SJSA1 (cell line): ENCODE measurements around the gene FRMD4A. TPM values are rescaled to one million over a fixed set of nuclear protein-coding genes. Genes with fewer than 3 reads are reported as not detected.
A peak's percentile ranks its signal among the peaks of the same experiment; 100 is the strongest.
"Not testable (repeated sequence)": the region's sequence is repeated elsewhere in the genome, so short reads cannot be mapped to it uniquely, and the experiment has no call there.

ENCODE experiments used
- DNase-seq, 2 experiments: peaks; one replicate each; pipeline ENCODE4 v3.0.0-alpha.2; 2015 to 2020; ENCODE audit warnings: low spot score in 2 of 2, low read depth in 1 of 2
- H3K27ac ChIP-seq: fragments of 250-450 bp; sonication (Bioruptor Pico); 2 replicates; pipeline ENCODE4 v1.5.1; 2020; ENCODE audit warnings: mild to moderate bottlenecking, moderate library complexity
- H3K27me3 ChIP-seq: fragments of 250-450 bp; sonication (Bioruptor Pico); replicated peaks from 2 replicates; pipeline ENCODE4 v1.5.1; 2020; ENCODE audit warnings: mild to moderate bottlenecking, moderate library complexity
- H3K36me3 ChIP-seq: fragments of 250-450 bp; sonication (Bioruptor Pico); 2 replicates; pipeline ENCODE4 v1.5.1; 2020; ENCODE audit warnings: mild to moderate bottlenecking
- H3K4me1 ChIP-seq: fragments of 250-450 bp; sonication (Bioruptor Pico); replicated peaks from 2 replicates; pipeline ENCODE4 v1.6.1; 2021; ENCODE audit warnings: mild to moderate bottlenecking
- H3K4me3 ChIP-seq: fragments of 250-450 bp; sonication (Bioruptor Pico); 2 replicates; pipeline ENCODE4 v1.5.1; 2020; ENCODE audit warnings: mild to moderate bottlenecking
- H3K9me3 ChIP-seq: fragments of 250-450 bp; sonication (Bioruptor Pico); replicated peaks from 2 replicates; pipeline ENCODE4 v1.5.1; 2020; ENCODE audit warnings: mild to moderate bottlenecking
- total RNA-seq: library from RNA; depleted of rRNA; stranded (reverse); fragments of >200 nt; shearing (Covaris generic); gene quantifications from 2 replicates; pipeline ENCODE4 v1.2.3, GENCODE V29; 2014

Gene FRMD4A
- total RNA-seq, 1 experiment from 2014 or later, result 6.2 TPM

GRCh38 chr10:13902868-13903587 is 427.7 kb downstream of the FRMD4A start:
- Histone ChIP-seq H3K4me1 (no peaks in the 10 kb centered on the region), H3K36me3 (no peaks in the 10 kb centered on the region), H3K27me3 (no peaks in the 10 kb centered on the region), H3K27ac (no peak overlapping the region), H3K4me3 (no peak overlapping the region), H3K9me3 (no peaks in the 10 kb centered on the region)
- DNase-seq, result no peak

GRCh38 chr10:13899941-13900340 is 430.8 kb downstream of the FRMD4A start:
- Histone ChIP-seq H3K36me3 (no peaks in the 10 kb centered on the region), H3K27me3 (no peaks in the 10 kb centered on the region), H3K27ac (no peak overlapping the region), H3K4me3 (no peak overlapping the region), H3K4me1 (no peaks in the 10 kb centered on the region), H3K9me3 (no peaks in the 10 kb centered on the region)
- no peak for DNase-seq

GRCh38 chr10:13896146-13896545 is 434.6 kb downstream of the FRMD4A start:
- DNase-seq, H3K27me3 ChIP-seq, H3K9me3 ChIP-seq: not testable (repeated sequence)

GRCh38 chr10:13894412-13895093 is 436.2 kb downstream of the FRMD4A start:
- no peaks in the 10 kb centered on the region for H3K9me3 ChIP-seq
- no peak overlapping the region for H3K27ac ChIP-seq
- peak in 1 of 2 experiments; percentile 14 for DNase-seq
- 0 out of 2 replicates have a peak, but pooled peaks cover 2% of the 10 kb centered on the region for H3K27me3 ChIP-seq
- no peaks in the 10 kb centered on the region for H3K36me3 ChIP-seq
- H3K4me3 ChIP-seq, result no peak overlapping the region
- peaks cover 19% of the 10 kb centered on the region for H3K4me1 ChIP-seq

More at GRCh38 chr10:13896146-13896545, 434.6 kb downstream of the FRMD4A start:
- H3K27ac ChIP-seq, H3K36me3 ChIP-seq, H3K4me3 ChIP-seq: not testable (repeated sequence)
- peaks cover 19% of the 10 kb centered on the region for H3K4me1 ChIP-seq

- Histone ChIP-seq H3K36me3 (no peaks in the 10 kb centered on the region), H3K4me1 (peaks cover 19% of the 10 kb centered on the region), H3K4me3 (no peak overlapping the region), H3K27me3 (0 out of 2 replicates have a peak, but pooled peaks cover 2% of the 10 kb centered on the region), H3K27ac (no peak overlapping the region), H3K9me3 (no peaks in the 10 kb centered on the region)
- no peak for DNase-seq
These were observed 436.8 kb downstream of the FRMD4A start for GRCh38 chr10:13893926-13894325.

- H3K27me3 ChIP-seq, result 0 out of 2 replicates have a peak, but pooled peaks cover 2% of the 10 kb centered on the region
- no peak overlapping the region for H3K4me3 ChIP-seq
- H3K36me3 ChIP-seq, result no peaks in the 10 kb centered on the region
- H3K4me1 ChIP-seq, result peaks cover 19% of the 10 kb centered on the region
- DNase-seq, result no peak
- no peaks in the 10 kb centered on the region for H3K9me3 ChIP-seq
- H3K27ac ChIP-seq, result no peak overlapping the region
These were observed 437.9 kb downstream of the FRMD4A start for GRCh38 chr10:13892871-13893270.

GRCh38 chr10:13892001-13892491 is 438.7 kb downstream of the FRMD4A start:
- no peak for DNase-seq
- 0 out of 2 replicates have a peak, but pooled peaks cover 2% of the 10 kb centered on the region for H3K27me3 ChIP-seq
- no peaks in the 10 kb centered on the region for H3K36me3 ChIP-seq
- no peaks in the 10 kb centered on the region for H3K9me3 ChIP-seq
- H3K4me1 ChIP-seq, result peaks cover 19% of the 10 kb centered on the region
- no peak overlapping the region for H3K27ac ChIP-seq
- H3K4me3 ChIP-seq, result peak overlapping the region; percentile 30

- DNase-seq, result no peak
- Histone ChIP-seq H3K4me1 (peaks cover 19% of the 10 kb centered on the region), H3K27ac (no peak overlapping the region), H3K4me3 (peak overlapping the region; percentile 30), H3K9me3 (no peaks in the 10 kb centered on the region), H3K36me3 (no peaks in the 10 kb centered on the region; the same call in 1 of the 2 replicates), H3K27me3 (0 out of 2 replicates have a peak, but pooled peaks cover 2% of the 10 kb centered on the region)
These were observed 439.4 kb downstream of the FRMD4A start for GRCh38 chr10:13891128-13892000.

GRCh38 chr10:13890233-13891127 is 440.2 kb downstream of the FRMD4A start:
- Histone ChIP-seq H3K27me3 (0 out of 2 replicates have a peak, but pooled peaks cover 2% of the 10 kb centered on the region), H3K4me3 (no peak overlapping the region), H3K9me3 (no peaks in the 10 kb centered on the region), H3K27ac (no peak overlapping the region), H3K4me1 (peaks cover 19% of the 10 kb centered on the region), H3K36me3 (no peaks in the 10 kb centered on the region; the same call in 1 of the 2 replicates)
- DNase-seq, result no peak

GRCh38 chr10:13887761-13888160 is 443.0 kb downstream of the FRMD4A start:
- peaks cover 21% of the 10 kb centered on the region for H3K4me1 ChIP-seq
- no peak for DNase-seq

GRCh38 chr10:13885238-13885990 is 445.3 kb downstream of the FRMD4A start:
- H3K9me3 ChIP-seq, result 0 out of 2 replicates have a peak, but pooled peaks cover 2% of the 10 kb centered on the region
- peaks cover 29% of the 10 kb centered on the region for H3K4me1 ChIP-seq
- H3K36me3 ChIP-seq, result no peaks in the 10 kb centered on the region; the same call in 1 of the 2 replicates
- no peak overlapping the region for H3K27ac ChIP-seq
- no peaks in the 10 kb centered on the region for H3K27me3 ChIP-seq
- H3K4me3 ChIP-seq, result no peak overlapping the region
- no peak for DNase-seq

More at GRCh38 chr10:13887761-13888160, 443.0 kb downstream of the FRMD4A start:
- Histone ChIP-seq H3K9me3 (no peaks in the 10 kb centered on the region), H3K4me3 (no peak overlapping the region), H3K36me3 (no peaks in the 10 kb centered on the region; the same call in 1 of the 2 replicates), H3K27ac (no peak overlapping the region), H3K27me3 (0 out of 2 replicates have a peak, but pooled peaks cover 2% of the 10 kb centered on the region)
